ENCODE measurements around the gene PDP2. TPM values are rescaled to one million over a fixed set of nuclear protein-coding genes. Genes with fewer than 3 reads are reported as not detected.
"Not testable (repeated sequence)": the region's sequence is repeated elsewhere in the genome, so short reads cannot be mapped to it uniquely, and the experiment has no call there.

Gene PDP2
- total RNA-seq, 1 experiment from 2014 or later = 11.0 TPM

DNA sequence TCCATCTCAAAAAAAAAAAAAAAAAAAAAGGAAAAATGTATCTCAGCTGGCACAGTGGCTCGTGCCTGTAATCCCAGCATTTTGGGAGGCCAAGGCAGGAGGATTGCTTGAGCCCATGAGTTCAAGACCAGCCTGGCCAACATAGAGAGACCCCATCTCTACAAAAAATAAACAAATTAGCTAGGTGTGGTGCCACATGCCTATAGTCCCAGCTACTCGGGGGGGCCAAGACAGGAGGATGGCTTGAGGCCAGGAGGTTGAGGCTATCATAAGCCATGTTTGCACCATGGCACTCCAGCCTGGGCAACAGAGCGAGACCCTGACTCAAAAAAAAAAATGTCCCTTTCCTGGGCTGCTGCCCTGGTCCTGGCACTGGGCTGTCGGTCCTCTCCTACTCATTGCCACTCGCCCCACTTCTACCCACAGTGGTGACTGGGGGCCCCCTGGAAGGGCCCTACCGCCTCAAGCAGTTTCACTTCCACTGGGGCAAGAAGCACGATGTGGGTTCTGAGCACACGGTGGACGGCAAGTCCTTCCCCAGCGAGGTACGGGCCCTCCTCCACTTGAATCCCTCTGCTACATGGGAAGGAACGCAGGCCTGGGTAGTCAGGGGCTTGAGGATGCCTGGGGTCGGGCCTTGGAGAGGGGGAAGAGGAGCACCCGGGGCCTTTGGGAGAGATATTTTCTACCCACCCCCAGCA, 30.1 kb upstream of the PDP2 start:
- no peak for DNase-seq (ENCODE audit: low read depth, low spot score)
- in situ Hi-C loops (cut with HindIII; ENCODE audit: low pct_unique_long_range_greater_than_20kb, low sequenced_read_pairs) = no loop called here

DNA sequence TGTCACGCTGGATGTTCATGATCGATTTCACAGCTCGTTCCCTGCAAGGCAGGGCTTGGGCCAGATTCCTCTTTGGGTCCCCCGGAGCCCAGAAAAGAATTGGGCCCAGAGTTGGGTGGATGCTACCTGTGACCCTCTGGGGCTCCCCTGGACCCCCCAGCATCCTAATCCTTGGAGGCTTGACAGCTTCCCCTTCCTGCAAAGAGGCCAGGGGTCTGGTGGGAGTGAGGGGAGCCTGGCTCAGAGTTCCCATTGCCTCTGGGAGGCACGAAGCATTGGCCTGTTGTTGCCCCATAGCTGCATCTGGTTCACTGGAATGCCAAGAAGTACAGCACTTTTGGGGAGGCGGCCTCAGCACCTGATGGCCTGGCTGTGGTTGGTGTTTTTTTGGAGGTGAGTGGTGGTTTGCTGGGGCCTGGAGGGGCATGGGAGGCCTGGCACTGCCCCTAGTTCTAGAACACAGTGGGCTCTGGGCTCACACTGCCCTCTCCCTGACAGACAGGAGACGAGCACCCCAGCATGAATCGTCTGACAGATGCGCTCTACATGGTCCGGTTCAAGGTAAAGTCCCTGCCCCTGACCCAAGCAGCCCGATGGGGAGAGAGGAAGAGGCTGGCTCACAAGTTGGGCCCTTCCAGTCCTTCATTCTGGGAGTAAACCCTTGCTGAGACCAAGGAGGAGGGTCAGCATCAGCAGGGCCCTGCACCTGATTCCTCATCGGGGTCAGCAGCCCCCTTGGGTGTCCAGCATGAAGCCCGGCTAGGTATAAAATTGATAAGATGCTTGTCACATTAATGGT, 28.9 kb upstream of the PDP2 start:
- in situ Hi-C loops (cut with HindIII; ENCODE audit: low pct_unique_long_range_greater_than_20kb, low sequenced_read_pairs) = no loop called here
- DNase-seq (ENCODE audit: low read depth, low spot score) = no peak

DNA sequence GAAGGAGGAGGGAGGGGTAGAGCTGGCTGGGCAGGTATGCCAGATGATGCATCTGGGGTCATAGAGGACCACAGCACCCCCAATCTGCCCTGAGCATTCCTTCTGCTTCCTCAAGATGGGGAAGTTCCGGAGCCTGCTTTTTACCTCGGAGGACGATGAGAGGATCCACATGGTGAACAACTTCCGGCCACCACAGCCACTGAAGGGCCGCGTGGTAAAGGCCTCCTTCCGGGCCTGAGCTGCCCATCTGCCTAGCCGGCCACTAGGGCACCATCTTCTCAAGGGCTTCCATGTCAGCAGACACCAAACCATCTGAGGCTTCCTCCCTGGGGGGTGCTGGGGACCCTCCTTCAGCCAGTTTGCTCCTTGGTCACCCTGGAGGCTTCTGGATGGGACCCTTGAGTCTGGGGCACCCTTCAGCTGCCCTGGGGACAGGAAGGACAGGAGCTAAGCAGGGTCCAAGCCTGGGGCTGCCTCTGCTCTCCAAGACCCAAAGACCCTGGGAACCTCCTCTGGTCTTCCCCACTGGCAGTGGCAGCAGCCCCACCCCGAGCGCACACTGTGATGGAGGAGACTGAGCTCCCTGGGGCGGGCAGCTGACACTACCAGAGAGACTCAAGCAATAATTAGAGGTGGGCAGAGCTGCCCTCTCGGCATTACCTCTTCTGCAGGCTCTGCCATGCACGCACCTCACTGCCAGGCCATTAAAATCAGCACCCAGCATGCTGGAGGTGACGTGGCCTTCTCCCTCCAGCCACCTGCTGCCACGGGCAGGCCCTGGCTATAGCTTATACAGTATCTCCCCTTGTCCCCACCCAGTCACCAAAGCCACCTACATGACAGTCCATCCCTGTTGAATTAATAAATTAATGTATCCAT, 26.8 kb upstream of the PDP2 start:
- in situ Hi-C loops (cut with HindIII; ENCODE audit: low pct_unique_long_range_greater_than_20kb, low sequenced_read_pairs) = no loop called here
- no peak for DNase-seq (ENCODE audit: low read depth, low spot score)

DNA sequence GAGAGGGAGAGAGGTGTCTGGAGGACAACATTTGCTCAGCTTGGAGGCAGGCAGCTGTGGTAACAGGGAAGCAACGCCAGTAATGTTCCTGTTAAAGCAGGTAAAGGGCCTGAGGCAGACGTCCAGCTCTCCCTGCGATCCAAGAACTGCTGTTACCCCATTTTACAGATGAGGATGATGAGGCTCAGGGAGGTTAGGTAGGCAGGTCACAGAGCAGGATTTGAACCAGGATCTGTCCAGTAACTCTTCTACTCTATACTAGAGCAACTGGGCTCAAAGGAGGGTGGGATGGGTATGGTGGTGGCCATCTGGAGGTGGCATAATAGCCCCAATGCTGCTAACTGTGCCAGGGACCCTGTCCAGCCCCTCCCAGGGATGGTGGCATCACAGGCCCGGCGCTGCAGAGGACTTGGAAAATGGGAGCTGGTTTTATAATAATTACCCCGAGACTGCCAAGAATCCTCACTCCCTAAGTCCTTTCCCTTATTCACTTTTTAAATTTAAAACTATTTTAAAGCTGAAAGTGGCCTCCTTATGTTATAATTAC, 24.1 kb upstream of the PDP2 start:
- in situ Hi-C loops (cut with HindIII; ENCODE audit: low pct_unique_long_range_greater_than_20kb, low sequenced_read_pairs) = no loop called here
- DNase-seq (ENCODE audit: low read depth, low spot score) = no peak

DNA sequence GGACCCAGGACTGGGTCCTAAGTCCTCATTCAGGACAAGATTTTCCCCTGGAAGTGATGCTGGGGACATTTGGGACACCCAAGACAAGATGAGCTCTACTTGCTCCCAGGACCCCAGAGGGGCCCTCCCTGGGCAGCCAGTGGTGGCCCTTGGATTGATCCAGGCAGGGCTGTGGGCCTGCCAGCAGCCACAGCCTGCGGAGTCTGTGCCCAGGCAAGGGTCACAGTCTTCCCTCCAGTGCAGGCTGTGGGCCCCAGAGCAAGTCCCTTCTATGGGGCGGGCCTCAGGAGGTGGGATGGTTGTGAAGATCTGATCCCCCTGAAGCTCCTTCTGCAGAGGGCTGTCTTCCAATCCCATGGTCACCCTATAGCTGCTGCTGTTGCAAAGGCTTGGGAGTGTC, 23.5 kb upstream of the PDP2 start:
- in situ Hi-C loops (cut with HindIII; ENCODE audit: low pct_unique_long_range_greater_than_20kb, low sequenced_read_pairs) = no loop called here
- DNase-seq (ENCODE audit: low read depth, low spot score) = no peak

DNA sequence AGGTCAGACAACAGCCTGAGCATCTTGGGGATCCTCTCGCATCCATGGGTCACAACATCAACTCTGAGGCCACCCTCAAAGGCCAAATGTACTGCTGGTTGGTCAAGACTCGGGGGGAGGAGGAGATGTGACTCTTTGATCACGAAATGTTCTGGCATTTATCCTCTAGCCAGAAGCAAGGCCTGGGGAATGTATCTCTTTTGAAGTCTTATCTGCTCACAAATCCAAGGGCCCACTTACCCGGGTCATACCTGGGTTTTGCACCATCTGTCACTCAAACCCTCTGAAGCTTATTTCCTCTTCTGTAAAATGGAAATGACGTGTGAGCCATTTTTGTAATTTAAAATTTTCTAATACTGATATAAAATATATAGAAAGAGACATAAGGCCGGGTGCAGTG, 22.9 kb upstream of the PDP2 start:
- in situ Hi-C loops (cut with HindIII; ENCODE audit: low pct_unique_long_range_greater_than_20kb, low sequenced_read_pairs) = no loop called here
- DNase-seq (ENCODE audit: low read depth, low spot score) = no peak

DNA sequence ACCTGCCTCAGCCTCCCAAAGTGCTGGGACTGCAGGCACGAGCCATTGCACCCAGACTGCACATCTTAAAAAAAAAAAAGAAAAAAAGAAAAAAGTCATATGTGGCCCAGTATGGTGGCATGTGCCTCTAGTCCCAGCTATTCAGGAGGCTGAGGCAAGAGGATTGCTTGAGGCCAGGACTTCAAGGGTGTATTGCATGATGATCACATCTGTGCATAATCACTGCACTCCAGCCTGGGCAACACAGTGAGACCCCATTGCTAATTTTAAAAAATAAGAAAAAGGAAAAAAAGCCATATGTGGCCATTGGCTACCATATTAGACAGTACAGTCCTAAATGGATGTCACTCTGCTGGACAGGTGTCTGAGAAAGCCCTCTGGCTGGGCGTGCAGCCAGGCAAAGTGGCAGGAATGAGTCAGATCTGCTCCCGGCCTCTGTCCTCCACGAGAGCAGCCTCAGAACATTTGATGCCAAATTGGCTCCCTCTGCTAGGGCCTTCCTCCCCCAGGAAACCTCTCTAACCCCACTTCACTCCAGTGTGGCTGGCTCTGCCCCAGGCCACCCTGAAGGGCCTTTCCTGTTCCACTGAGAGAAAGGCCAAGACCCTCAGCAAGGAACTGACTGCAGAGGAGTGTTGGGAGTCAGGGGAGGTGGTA, 21.4 kb upstream of the PDP2 start:
- DNase-seq (ENCODE audit: low read depth, low spot score) = no peak

DNA sequence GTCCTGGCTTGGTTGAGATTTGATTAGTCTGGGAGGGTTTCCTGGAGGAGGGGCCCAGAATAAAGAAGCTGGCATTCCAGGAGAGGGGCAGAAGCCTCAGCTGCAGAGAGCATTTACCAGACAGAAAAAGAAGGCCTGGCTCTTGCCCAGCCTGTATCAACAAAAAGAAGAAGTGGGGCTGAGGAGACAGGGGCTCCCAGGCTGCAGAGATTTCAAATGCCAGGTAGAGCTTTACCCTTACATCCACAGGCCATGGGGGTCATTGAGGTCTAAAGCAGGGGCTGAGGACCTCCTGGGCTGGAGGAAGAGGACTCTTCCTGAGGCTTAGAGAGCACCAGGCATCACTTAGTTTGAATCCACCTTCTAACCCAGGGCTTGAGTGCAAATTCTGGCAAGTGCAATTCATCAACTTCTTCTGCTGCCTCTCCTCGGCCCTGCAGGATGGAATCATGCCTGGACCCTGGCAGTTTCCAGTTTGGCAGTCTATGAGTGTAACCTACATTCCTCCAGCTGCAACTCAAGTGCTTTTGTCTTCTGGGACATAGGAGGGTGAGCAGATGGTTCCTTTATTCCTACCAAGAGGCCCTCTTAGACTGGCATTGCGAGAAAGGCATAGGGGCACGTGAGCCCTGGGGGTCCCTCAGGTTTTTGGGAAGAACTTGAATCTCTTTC, 20.8 kb upstream of the PDP2 start:
- in situ Hi-C loops (cut with HindIII; ENCODE audit: low pct_unique_long_range_greater_than_20kb, low sequenced_read_pairs) = no loop called here
- no peak for DNase-seq (ENCODE audit: low read depth, low spot score)

More for the DNA sequence above, 21.4 kb upstream of the PDP2 start:
- in situ Hi-C loops (cut with HindIII; ENCODE audit: low pct_unique_long_range_greater_than_20kb, low sequenced_read_pairs) = no loop called here

DNA sequence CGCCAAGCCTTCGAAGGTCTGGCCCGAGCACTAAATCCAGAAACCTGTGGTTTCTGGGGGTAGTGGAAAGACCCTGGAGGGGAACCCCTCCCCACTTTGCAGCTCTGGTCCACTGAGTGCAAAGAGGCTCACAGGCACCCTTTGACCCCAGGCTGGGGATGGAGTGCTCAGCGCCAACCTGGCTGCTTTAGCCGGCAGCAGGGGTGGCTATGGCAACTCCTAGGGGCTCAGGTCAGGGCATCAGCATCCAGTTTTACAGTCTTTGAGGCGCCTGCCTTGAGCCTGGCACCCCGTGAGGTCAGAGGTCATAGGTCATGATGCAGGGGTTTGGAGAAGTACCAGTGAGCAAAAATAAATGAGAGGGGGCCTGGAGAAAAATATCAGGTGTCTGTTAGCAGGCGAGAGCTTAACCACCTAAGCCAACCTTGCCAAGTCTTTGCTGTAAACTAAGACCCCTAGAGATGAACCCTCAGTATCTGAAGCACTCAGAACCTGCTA, 18.2 kb upstream of the PDP2 start:
- in situ Hi-C loops (cut with HindIII; ENCODE audit: low pct_unique_long_range_greater_than_20kb, low sequenced_read_pairs) = no loop called here
- DNase-seq (ENCODE audit: low read depth, low spot score) = no peak

DNA sequence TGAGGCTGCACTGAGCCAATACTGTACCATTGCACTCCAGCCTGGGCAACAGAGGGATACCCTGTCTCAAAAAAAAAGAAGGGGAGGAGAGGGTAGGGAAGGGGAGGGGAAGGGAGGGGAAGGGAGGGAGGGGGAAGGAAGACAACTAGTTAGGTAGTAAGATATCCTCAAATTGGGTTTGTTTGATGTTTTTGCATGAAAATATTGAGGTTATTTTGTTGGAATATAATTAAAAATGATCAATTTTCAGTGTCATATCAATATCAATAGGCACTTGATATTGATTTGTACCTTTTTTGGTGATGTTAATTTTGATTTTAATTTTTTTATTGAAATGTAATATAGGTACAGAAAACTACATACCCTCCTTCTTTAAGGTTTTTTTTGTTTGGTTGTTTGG, 16.6 kb upstream of the PDP2 start:
- in situ Hi-C loops (cut with HindIII; ENCODE audit: low pct_unique_long_range_greater_than_20kb, low sequenced_read_pairs) = no loop called here
- DNase-seq (ENCODE audit: low read depth, low spot score) = no peak

DNA sequence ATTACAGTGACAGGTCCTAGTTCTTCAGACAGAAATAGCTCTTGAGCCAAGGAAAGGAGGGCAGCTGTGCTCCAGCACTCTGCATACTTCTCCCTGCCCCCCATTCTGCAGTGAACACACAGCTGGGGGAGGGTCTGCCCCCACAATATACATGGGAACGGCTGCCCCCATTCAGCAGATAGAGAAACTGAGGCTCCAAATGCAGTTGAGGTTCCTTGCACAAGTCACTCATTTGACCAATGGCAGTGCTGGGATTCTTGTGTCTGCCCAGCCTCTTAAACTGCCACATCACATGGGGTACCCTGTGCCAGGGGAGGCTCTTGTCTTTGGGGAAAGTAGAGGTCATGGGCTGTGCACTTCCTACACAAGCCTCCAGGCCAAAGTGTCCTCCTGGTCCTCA, 10.9 kb upstream of the PDP2 start:
- in situ Hi-C loops (cut with HindIII; ENCODE audit: low pct_unique_long_range_greater_than_20kb, low sequenced_read_pairs) = no loop called here
- DNase-seq (ENCODE audit: low read depth, low spot score) = peak; percentile 34

DNA sequence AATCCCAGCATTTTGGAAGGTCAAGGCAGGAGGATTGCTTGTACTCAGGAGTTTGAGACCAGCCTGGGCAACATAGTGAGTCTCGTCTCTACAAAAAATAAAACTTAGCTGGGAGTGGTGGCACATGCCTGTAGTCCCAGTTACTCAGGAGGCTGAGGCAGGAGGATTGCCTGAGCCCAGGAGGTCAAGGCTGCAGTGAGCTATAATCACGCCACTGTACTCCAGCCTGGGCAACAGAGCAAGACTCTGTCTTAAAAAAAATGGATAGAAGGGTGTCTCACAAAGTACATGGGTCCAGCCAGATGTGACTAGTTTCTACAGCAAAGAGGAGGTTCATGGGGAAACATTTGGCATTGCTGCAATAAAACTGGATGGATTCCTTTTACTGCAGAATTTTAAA, 9.0 kb upstream of the PDP2 start:
- DNase-seq (ENCODE audit: low read depth, low spot score); in situ Hi-C loops (cut with HindIII; ENCODE audit: low pct_unique_long_range_greater_than_20kb, low sequenced_read_pairs): not testable (repeated sequence)

DNA sequence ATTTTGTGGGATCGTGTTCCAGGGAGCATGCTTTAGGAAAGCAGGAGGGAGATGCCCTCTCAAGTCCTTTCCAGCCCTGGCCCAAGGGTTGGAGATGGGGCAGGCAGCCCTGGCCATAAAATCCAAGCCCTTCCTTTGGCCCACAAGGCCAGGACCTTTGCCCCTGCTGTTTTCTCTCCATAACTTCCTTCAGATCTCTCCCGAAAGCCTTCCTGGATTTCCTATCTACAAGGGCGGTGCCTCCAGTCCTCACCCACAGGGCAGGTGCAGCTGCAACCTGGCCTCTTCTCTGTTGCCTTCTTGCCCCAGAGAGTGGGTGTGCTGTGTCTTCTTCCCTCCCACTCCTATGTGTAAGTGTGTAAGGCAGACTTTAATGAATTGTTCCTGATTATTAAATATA, 8.5 kb upstream of the PDP2 start:
- in situ Hi-C loops (cut with HindIII; ENCODE audit: low pct_unique_long_range_greater_than_20kb, low sequenced_read_pairs) = no loop called here
- no peak for DNase-seq (ENCODE audit: low read depth, low spot score)

DNA sequence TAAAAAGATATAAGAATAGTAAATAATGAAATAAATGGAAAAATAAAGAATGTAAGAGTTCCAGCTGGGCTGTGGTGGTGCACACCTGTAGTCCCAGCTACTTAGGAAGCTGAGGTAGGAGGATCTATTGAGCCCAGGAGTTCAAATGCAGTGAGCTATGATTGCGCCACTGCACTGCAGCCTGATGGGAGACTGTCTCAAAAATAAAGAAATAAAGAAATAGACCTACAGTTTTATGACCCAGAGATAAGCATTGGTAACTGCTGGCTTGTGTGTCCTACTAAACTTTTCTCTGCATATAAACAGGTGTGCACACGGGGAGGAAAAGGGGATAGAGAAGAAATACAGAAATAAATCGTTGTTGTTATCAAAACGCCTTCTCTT, 7.8 kb upstream of the PDP2 start:
- in situ Hi-C loops (cut with HindIII; ENCODE audit: low pct_unique_long_range_greater_than_20kb, low sequenced_read_pairs) = no loop called here

DNA sequence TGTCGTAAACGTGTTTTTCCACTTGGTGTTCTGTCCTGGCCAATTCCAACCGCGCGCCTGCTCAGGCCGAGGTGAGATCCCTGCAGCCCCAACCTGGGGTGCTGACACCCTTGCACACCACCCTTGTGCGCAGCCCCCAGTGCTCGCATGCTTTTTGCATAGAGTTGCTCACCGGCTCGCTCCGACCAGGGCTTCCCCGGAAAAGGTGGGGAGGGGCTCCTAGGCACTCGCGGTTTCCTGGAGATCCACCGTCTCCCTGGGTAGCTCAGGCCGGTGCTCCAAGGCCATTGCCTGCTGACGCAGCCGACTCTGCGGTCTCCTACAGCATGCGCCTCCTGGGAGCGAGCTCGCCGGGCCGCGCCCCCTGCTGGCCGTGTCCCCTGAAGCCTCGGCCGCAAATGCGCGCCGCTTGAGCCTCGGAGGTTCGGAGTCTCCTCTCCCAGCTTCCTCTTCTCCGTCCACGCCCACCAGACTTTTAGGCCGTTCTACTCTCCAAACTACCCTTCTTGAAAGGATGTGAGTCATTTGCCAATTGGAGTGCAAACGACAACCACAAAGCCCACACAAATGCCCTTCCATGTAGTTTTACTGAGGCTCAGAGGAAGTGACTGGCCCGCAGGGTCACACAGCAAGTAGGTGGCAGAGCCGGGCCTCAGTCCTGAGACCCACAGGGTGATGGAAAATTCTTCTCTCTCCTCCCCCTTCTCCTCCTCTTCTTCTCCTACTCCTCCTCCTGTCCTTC, 7.2 kb upstream of the PDP2 start:
- in situ Hi-C loops (cut with HindIII; ENCODE audit: low pct_unique_long_range_greater_than_20kb, low sequenced_read_pairs) = no loop called here
- peak; percentile 87 for DNase-seq (ENCODE audit: low read depth, low spot score)

More for the DNA sequence above, 7.8 kb upstream of the PDP2 start:
- no peak for DNase-seq (ENCODE audit: low read depth, low spot score)

DNA sequence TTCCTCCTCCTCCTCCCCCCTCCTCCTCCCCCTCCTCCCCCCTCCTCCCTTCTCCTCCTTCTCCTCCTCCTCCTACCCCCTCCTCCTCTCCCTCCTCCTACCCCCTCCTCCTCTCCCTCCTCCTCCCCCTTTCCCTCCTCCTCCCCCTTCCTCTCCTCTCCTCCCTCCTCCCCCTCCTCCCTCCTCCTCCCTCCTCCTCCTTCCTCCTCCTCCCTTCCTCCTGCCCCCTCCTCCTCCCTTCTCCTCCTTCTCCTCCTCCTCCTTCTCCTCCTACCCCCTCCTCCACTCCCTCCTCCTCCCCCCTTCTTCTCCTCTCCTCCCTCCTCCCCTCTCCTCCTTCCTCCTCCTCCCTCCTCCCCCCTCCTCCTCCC, 6.6 kb upstream of the PDP2 start:
- no peak for DNase-seq (ENCODE audit: low read depth, low spot score)
- in situ Hi-C loops (cut with HindIII; ENCODE audit: low pct_unique_long_range_greater_than_20kb, low sequenced_read_pairs) = no loop called here

Measured in SK-MEL-5 (cell line).